ENCODE measurements around the gene AIFM1.

Gene AIFM1

GRCh38 chrX:130097507-130098209 is 68.0 kb downstream of the AIFM1 start:
- in situ Hi-C loops (cut with MboI; ENCODE audit: low sequenced_read_pairs), result no loop called here

DNA sequence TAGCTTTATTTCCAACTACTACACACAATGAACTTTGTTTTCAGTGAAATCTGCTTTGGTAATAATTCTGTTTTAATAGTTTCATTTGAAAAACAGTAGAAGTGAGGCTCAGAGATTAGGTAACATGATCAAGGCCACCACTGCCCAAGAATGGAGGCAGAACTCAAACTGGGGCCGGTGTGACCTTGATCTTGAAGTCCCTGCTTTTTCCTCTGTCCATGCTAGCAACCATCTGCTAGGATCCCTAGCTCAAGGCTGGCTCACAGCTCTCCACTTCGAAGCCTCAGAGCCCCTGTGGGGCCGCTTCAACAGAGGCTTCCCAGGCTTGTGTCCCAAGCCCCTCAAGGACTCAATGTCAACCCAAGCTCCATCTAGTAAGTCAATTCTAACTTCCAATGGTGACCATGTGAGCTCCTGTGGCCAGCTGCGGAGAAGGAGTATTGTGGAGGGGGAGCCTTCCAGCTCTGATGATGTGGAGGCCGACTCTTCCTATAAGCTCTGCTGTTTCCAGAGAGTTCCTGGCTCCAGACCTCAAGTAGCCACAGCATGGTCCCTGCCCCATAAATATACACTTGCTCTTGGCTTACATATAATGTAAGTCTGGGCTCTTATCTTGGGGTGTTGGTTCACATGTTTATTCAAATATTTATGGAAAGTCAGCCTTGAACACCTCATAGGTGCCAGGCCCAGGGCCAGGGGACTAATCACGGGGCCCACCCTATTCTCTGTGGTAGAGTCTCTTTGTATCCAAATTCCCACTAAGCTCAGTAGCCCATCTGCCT is 70.2 kb downstream of the AIFM1 start:
- in situ Hi-C loops (cut with MboI; ENCODE audit: low sequenced_read_pairs), result no loop called here

- in situ Hi-C loops (cut with MboI; ENCODE audit: low sequenced_read_pairs), result no loop called here
Observed at GRCh38 chrX:130094696-130095095, 70.9 kb downstream of the AIFM1 start.

DNA sequence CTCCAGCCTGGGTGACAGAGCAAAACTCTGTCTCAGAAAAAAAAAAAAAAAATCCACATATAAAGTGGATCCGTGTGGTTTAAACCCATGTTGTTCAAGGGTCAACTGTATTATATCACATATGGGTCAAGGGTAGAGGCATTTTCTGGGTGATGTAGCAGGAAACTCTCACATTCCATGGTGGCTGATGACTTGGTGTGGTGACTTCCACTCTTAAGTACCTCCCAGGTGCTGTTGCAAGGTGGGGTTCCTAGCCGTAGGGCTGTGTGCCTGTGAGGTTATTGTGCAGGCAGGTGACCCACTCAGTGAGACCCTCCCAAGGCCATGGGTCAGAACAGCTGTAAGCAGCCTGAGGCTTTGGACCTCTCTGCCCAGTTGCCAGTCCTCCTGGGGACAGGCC is 72.4 kb downstream of the AIFM1 start:
- in situ Hi-C loops (cut with MboI; ENCODE audit: low sequenced_read_pairs), result no loop called here

DNA sequence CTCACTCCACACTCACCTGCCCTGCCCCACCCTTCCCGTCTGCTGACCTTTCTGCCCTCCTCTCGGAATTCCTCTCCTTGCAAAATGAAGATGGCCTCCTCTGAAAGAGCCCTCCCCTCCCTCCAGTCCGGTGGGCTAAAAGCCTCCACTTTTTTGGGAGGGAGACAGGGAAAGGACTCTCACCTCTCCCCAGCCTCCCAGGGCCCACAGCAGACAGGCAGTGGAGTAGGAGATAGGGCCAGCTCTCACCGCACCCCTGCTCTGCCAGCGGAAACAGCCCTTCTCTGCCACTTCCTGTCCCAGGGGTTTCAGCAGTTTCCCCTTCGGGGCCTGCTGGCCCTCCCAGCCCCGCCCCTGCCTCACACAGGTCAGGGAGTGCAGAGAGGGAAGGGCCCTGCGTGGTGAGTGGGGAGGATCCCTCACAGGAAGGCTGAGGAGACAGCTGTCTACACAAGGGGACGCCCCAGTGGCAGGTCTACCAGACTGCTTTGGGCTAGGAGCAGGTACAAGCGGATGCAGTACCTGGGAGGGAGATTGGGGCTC is 73.6 kb downstream of the AIFM1 start:
- in situ Hi-C loops (cut with MboI; ENCODE audit: low sequenced_read_pairs), result no loop called here

GRCh38 chrX:130090364-130090763 is 75.3 kb downstream of the AIFM1 start:
- in situ Hi-C loops (cut with MboI; ENCODE audit: low sequenced_read_pairs), result no loop called here

- in situ Hi-C loops (cut with MboI; ENCODE audit: low sequenced_read_pairs), result no loop called here
Observed at GRCh38 chrX:130086447-130087206, 79.0 kb downstream of the AIFM1 start.

DNA sequence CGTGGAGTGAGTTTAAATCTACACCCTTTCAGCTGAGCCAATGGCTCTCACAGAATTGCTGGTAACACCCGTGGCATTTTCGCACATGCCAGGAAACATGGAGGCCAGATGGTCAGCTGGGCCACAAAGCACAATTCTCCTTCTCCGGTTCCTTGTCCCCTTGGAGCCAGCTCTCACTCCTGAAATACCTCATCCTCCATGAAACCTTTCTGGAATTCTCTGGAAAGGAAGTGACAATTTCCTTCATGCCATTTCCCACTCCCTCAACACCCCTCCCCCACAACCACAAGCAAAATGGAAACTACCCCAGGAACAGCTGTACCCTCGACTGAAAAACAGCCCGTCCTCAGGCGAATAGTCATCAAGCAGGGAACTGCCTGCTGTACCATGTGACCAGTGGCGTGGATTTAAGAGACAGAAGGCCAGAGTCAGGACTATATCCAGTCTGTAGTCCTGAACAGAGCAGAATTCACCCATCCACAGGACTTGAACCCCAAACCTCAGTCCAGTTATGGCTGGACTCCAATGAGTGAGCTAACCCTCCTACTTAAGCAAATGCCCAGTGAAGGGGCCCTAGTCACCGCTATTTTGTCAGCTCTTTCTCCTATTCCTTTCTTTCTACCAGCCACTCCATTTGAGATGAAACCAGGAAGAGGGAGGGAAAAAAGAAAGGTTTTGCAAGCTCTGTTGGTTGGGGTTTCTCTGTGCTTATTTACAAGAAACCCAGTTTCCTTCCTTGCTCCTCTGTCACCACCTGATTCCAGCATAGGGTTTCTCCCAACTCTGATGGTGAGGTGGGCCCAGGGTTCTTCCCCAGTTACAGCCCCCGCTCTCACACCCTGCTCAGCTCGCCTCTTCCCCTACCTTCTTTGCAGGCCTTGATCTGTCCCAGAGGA is 79.8 kb downstream of the AIFM1 start:
- in situ Hi-C loops (cut with MboI; ENCODE audit: low sequenced_read_pairs), result no loop called here

- in situ Hi-C loops (cut with MboI; ENCODE audit: low sequenced_read_pairs), result no loop called here
Observed at GRCh38 chrX:130084631-130085237, 80.9 kb downstream of the AIFM1 start.

- in situ Hi-C loops (cut with MboI; ENCODE audit: low sequenced_read_pairs), result no loop called here
Observed at GRCh38 chrX:130083656-130084382, 81.8 kb downstream of the AIFM1 start.

GRCh38 chrX:130083107-130083490 is 82.5 kb downstream of the AIFM1 start:
- in situ Hi-C loops (cut with MboI; ENCODE audit: low sequenced_read_pairs), result no loop called here

- in situ Hi-C loops (cut with MboI; ENCODE audit: low sequenced_read_pairs), result no loop called here
Observed at GRCh38 chrX:130082244-130083106, 83.2 kb downstream of the AIFM1 start.

DNA sequence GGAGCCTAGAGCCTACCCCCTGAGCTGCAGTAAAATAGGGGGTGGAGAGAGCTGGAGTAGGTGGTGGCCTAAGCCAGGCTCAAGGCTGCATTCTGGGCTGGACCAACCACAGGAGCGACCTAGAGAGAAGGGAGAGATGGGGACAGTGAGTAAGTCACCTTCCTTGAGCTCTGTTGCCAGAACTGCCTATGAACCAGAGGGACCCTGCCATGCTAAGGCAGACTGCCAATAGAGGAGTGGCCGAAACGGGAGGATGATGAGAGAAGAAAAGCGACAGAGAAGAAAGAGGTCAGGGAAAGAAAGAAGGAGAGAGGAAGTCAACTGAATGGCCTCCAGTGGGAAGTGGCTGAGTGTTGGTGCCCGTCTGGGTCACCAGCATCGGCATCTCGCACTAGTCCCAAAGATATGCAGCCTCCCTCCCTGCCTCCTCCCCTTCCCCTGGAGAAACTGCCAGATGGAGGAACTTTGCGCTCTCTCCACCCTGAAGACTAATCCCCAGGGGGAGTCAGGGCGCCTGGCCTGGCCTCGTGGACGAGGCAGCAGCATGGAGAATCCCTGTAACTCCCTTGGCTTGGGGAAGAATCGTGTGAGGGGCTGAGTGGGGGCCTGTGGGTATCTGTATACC is 84.1 kb downstream of the AIFM1 start:
- in situ Hi-C loops (cut with MboI; ENCODE audit: low sequenced_read_pairs), result no loop called here

DNA sequence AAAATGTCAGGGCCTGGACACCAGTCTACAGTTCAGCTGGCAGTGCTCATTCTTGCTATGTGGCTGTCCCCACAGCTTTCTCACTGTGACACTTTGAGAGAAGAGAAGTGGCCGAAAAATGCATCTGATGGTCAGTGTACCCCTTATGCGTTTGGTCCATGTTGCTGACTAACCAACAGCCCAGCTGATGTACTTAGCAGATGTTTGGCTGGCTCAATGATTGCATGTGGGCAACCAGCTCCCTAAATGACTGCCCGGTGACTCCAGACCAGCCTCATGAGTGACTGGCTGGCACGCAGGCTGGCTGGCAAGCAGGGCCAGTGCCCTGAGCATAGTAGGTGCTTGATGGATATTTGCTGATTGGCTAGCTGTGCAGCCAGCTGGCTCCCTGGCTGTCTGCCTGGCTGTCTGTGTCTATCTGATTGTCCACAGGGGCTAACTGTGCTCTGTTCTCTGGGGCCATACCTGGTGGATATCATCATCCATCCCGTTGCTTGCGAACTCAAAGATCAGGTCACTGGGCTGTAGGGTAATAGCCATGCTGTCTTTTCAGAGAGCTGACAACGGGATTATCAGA is 84.8 kb downstream of the AIFM1 start:
- in situ Hi-C loops (cut with MboI; ENCODE audit: low sequenced_read_pairs), result no loop called here

GRCh38 chrX:130079824-130080406 is 85.7 kb downstream of the AIFM1 start:
- in situ Hi-C loops (cut with MboI; ENCODE audit: low sequenced_read_pairs), result no loop called here
